HG02884 (cell line): ENCODE data around the gene EHBP1L1.
A peak's percentile ranks its signal among the peaks of the same experiment; 100 is the strongest.

Source experiments
- ATAC-seq: cut with Tn5 transposase; IDR thresholded peaks from one replicate; pipeline ENCODE4 v1.9.1; 2021; ENCODE audit warnings: mild to moderate bottlenecking, moderate library complexity; ENCODE audit not compliant: unreplicated experiment

The EHBP1L1 gene

GRCh38 chr11:65613091-65613928, 37.5 kb downstream of the EHBP1L1 start:
- ATAC-seq = no peak

- ATAC-seq = peak; percentile 79
Measured at GRCh38 chr11:65615229-65615949, 39.5 kb downstream of the EHBP1L1 start, which contains the start of gene PCNX3. PCNX3 (plus strand) TSS chr11:65615776; CDS start chr11:65616312, 536 bp downstream.

- no peak for ATAC-seq
Measured at GRCh38 chr11:65615950-65616574, 40.2 kb downstream of the EHBP1L1 start.

GRCh38 chr11:65616575-65617001, 40.7 kb downstream of the EHBP1L1 start:
- no peak for ATAC-seq

GRCh38 chr11:65617136-65617850, 41.4 kb downstream of the EHBP1L1 start:
- no peak for ATAC-seq

- no peak for ATAC-seq
Measured at GRCh38 chr11:65617990-65618751, 42.3 kb downstream of the EHBP1L1 start.

- no peak for ATAC-seq
Measured at GRCh38 chr11:65618763-65619162, 42.9 kb downstream of the EHBP1L1 start.

GRCh38 chr11:65619281-65619928, 43.6 kb downstream of the EHBP1L1 start:
- no peak for ATAC-seq

GRCh38 chr11:65620666-65621065, 44.8 kb downstream of the EHBP1L1 start:
- ATAC-seq = no peak

GRCh38 chr11:65621460-65621859, 45.6 kb downstream of the EHBP1L1 start:
- ATAC-seq = no peak

- no peak for ATAC-seq
Measured at GRCh38 chr11:65622011-65622410, 46.2 kb downstream of the EHBP1L1 start.

GRCh38 chr11:65623177-65623576, 47.3 kb downstream of the EHBP1L1 start:
- no peak for ATAC-seq

GRCh38 chr11:65623852-65624616, 48.2 kb downstream of the EHBP1L1 start:
- no peak for ATAC-seq

- ATAC-seq = no peak
Measured at GRCh38 chr11:65624931-65625627, 49.2 kb downstream of the EHBP1L1 start.

- ATAC-seq = no peak
Measured at GRCh38 chr11:65625628-65626342, 49.9 kb downstream of the EHBP1L1 start.

- ATAC-seq = no peak
Measured at GRCh38 chr11:65627202-65627601, 51.3 kb downstream of the EHBP1L1 start.

GRCh38 chr11:65629579-65629978, 53.7 kb downstream of the EHBP1L1 start:
- no peak for ATAC-seq

- ATAC-seq = no peak
Measured at GRCh38 chr11:65630215-65630614, 54.4 kb downstream of the EHBP1L1 start.
